WERI-Rb-1 (cell line): Measurements from ENCODE around the gene RIMBP2.

Source experiments
- DNase-seq: peaks from one replicate; pipeline ENCODE4 v3.0.0-alpha.2; 2020
- H3K27ac ChIP-seq: fragments of 250-450 bp; sonication (Bioruptor Pico); 2 replicates; pipeline ENCODE4 v1.5.1; 2020; ENCODE audit warnings: mild to moderate bottlenecking, moderate library complexity
- H3K27me3 ChIP-seq: fragments of 250-450 bp; sonication (Bioruptor Pico); 2 replicates; pipeline ENCODE4 v1.5.1; 2021; ENCODE audit warnings: mild to moderate bottlenecking, low read depth, moderate library complexity; ENCODE audit not compliant: insufficient read depth, severe bottlenecking
- H3K36me3 ChIP-seq: fragments of 250-450 bp; sonication (Bioruptor Pico); 2 replicates; pipeline ENCODE4 v1.5.1; 2020; ENCODE audit warnings: mild to moderate bottlenecking, moderate library complexity
- H3K4me3 ChIP-seq: 2 replicates; pipeline ENCODE4 v1.5.1; 2011; ENCODE audit warnings: low read depth, mild to moderate bottlenecking, control low read depth, low read length
- H3K9me3 ChIP-seq: fragments of 250-450 bp; sonication (Bioruptor Pico); 2 replicates; pipeline ENCODE4 v1.5.1; 2021; ENCODE audit warnings: mild to moderate bottlenecking, moderate library complexity; ENCODE audit not compliant: severe bottlenecking
- CTCF ChIP-seq: IDR thresholded peaks from 2 replicates; pipeline ENCODE4 v1.5.1; 2011; ENCODE audit warnings: low read depth, mild to moderate bottlenecking, control low read depth, inconsistent platforms, low read length

RIMBP2 gene

DNA sequence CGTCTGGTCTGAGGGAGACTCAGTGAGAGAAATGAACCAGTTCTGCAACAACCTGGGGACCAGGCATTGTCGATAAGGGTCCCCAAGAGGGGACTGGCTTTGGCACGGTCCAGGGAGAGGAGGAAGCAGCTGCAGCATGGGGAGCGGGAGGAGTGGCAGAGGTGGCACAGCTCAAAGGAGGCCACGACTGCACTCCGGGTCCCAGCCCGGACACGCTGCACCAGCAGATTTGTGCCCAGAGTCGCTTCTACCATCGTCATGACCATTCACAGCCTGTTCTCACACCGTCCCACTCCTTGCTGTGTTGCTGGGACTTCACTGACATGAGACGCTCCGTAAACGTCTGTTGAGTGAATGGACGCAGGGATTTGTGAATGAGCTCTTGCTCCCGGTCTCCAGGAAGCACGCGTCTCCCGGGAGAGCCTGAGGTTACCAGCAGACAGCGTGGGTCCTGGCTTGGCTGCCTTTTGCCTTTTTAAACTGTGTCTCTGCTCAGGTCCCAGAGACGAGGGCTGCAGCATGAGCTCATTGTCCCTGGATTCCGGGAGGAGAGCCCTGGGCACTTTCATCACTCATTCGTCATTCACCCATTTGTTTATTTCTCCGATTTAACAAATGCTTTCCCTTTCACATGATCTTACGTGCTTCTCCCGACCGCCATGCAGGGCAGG, 241.4 kb downstream of the RIMBP2 start:
- no peaks in the 10 kb centered on the region; the same call in 1 of the 2 replicates for H3K36me3 ChIP-seq
- no peak overlapping the region for H3K4me3 ChIP-seq
- no peak for DNase-seq
- H3K27me3 ChIP-seq, result no peaks in the 10 kb centered on the region
- no peaks in the 10 kb centered on the region for H3K9me3 ChIP-seq
- no peak for TF ChIP-seq CTCF
- H3K27ac ChIP-seq, result no peak overlapping the region

DNA sequence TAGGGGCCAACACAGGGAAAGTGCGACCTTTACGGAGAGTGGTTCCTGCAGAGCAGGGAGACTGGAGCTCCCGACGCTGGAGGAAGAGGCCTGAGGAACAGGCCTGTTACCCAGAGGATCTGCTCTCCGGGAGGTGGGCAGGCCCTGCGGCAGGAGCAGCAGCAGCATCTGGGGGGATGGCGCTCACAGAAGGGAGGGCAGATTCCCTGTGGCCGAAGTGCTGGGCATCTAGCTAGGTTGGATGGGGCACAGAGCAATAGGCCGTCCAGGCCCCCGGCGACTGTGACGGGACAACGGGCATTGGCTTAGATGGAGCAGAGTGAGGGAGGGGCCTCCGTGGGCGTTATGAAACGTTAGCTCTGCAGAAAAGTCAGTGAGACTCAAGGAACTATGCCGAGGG, 242.8 kb downstream of the RIMBP2 start:
- Histone ChIP-seq H3K27ac (no peak overlapping the region), H3K27me3 (no peaks in the 10 kb centered on the region), H3K4me3 (no peak overlapping the region), H3K9me3 (no peaks in the 10 kb centered on the region), H3K36me3 (peaks cover 2% of the 10 kb centered on the region)
- no peak for TF ChIP-seq CTCF
- DNase-seq, result no peak

DNA sequence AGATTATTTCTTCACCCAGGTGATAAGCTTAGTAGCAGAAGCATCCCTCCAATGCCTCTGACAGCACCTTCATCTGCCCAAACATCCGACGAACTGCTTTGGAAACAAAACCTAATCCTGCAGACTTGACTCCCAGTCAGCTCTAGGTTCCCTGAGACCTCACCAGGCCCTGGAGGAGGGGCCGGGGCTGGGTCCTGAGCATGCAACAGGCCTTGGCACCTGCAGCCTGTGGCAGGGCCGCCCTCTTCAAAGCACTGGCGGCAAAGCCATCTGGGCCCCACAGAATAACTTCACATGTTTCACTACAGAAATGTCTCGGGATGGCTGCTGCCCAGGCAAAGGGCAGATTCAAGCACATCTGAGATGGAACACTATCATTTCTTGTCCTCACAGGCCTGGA, 245.1 kb downstream of the RIMBP2 start:
- no peak for TF ChIP-seq CTCF
- Histone ChIP-seq H3K27me3 (no peaks in the 10 kb centered on the region), H3K27ac (no peak overlapping the region), H3K4me3 (no peak overlapping the region), H3K9me3 (peaks cover 3% of the 10 kb centered on the region), H3K36me3 (peaks cover 3% of the 10 kb centered on the region)
- DNase-seq, result no peak

DNA sequence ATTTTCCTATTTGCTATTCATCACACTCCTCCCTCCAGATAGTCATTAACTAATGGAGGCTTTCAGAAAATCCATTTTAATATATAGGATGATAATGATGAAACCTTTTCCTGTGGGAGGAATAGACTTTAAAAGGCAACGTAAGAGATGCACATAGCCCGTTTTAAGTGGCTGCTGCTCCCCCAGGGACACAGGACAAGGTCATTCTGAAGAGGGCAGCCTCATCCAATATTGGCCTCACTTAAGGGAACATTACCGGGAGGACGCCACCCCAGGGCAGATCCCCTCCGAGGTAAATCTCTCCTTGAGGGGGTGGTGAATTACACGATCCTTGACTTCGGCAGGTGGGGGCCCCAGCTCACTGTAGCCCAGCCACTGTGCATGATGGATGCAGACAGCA, 246.5 kb downstream of the RIMBP2 start:
- Histone ChIP-seq H3K4me3 (no peak overlapping the region), H3K27ac (no peak overlapping the region), H3K36me3 (peaks cover 3% of the 10 kb centered on the region), H3K27me3 (no peaks in the 10 kb centered on the region), H3K9me3 (peaks cover 3% of the 10 kb centered on the region)
- no peak for DNase-seq
- no peak for TF ChIP-seq CTCF

DNA sequence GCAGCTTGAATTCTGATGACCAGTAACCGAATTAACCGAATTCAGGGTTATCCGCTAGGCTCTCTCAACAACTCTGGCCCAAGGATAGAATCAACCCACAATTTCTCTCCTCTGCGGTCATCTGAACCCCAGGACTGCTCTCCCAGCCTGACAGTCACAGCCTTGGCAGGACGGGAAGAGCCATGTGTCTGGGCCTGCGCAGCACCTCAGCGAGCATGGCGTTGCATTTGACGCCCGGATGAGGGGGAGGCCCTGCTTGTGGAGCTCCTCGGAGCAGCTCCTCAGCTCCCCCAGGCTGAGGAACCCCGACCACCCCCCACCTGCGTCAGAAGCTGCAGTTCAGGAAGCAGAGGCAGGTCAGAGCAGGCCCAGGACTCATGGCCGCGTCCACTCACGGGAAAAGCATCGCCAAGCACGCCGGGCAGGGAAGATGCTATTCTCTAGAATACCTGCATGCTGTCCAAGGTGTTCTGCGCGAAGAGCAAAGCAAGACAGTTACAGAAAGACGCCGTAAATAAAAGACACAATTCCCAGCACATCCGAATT, 247.3 kb downstream of the RIMBP2 start:
- Histone ChIP-seq H3K9me3 (peaks cover 3% of the 10 kb centered on the region), H3K4me3 (no peak overlapping the region), H3K27ac (no peak overlapping the region), H3K36me3 (peaks cover 3% of the 10 kb centered on the region), H3K27me3 (no peaks in the 10 kb centered on the region)
- DNase-seq, result no peak
- no peak for TF ChIP-seq CTCF

GRCh38 chr12:130468186-130468585, 247.9 kb downstream of the RIMBP2 start:
- peaks cover 3% of the 10 kb centered on the region for H3K9me3 ChIP-seq
- H3K27me3 ChIP-seq, result no peaks in the 10 kb centered on the region
- no peak overlapping the region for H3K4me3 ChIP-seq
- TF ChIP-seq CTCF, result no peak
- peaks cover 3% of the 10 kb centered on the region for H3K36me3 ChIP-seq
- no peak overlapping the region for H3K27ac ChIP-seq
- no peak for DNase-seq
